ENCODE data around the gene GRIA1. TPM values are rescaled to one million over a fixed set of nuclear protein-coding genes. Genes with fewer than 3 reads are reported as not detected.
"Not testable (repeated sequence)": the region's sequence is repeated elsewhere in the genome, so short reads cannot be mapped to it uniquely, and the experiment has no call there.

Gene GRIA1
- total and polyA plus RNA-seq, 8 donors = 2.9 to 20.2 (median 11.2) TPM

DNA sequence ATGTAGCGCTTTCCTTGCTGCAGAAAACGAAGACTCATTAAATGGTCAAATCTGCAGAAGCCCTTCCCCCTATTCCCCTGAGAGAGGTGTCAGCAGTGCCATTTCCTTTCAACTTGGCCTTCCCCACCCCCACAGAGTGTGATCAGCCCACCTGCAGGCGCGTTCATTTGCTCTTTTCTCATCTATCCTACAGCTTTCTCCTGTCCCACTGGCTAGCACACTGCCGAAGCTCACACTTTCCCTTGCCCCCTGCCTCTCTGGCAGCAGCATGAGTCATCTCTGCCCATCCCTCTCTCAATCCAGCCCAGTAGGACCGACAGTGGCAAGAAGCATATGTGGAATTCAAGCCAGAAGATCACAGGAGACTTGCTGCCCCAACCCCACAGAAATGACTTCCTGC is 334.4 kb downstream of the GRIA1 start:
- ATAC-seq (no peak), DNase-seq (no peak)
- Histone ChIP-seq H3K9me3 (peaks cover 0 to 7% of the 10 kb centered on the region in 2 donors), H3K27me3 (no peaks in the 10 kb centered on the region), H3K27ac (no peak overlapping the region), H3K4me3 (no peak overlapping the region), H3K36me3 (no peaks in the 10 kb centered on the region), H3K4me1 (no peaks in the 10 kb centered on the region)
- TF ChIP-seq, protein P1, sequence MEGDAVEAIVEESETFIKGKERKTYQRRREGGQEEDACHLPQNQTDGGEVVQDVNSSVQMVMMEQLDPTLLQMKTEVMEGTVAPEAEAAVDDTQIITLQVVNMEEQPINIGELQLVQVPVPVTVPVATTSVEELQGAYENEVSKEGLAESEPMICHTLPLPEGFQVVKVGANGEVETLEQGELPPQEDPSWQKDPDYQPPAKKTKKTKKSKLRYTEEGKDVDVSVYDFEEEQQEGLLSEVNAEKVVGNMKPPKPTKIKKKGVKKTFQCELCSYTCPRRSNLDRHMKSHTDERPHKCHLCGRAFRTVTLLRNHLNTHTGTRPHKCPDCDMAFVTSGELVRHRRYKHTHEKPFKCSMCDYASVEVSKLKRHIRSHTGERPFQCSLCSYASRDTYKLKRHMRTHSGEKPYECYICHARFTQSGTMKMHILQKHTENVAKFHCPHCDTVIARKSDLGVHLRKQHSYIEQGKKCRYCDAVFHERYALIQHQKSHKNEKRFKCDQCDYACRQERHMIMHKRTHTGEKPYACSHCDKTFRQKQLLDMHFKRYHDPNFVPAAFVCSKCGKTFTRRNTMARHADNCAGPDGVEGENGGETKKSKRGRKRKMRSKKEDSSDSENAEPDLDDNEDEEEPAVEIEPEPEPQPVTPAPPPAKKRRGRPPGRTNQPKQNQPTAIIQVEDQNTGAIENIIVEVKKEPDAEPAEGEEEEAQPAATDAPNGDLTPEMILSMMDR (IDR thresholded peaks at IDR 0.05) = no peak
- intact Hi-C loops (cut with DNase I) = no loop called here

DNA sequence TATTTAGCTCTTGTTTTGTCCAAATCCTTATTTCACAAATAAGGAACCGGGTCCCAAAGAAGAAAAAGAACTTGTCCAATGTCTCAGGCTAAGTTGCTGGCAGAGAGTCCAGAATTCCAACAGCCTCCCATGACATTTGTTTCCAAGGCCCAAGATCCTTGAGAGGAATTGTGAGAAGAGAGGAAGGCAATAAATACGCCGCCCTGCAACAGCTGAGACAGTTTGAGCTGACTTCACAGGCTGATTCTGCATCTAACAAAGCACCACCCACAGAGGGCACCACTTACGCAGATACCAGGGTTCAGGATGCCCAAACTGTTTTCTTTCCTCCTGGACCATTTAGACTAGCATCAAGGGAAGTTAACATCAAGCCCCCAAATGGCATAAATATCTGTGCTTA is 336.9 kb downstream of the GRIA1 start:
- Histone ChIP-seq H3K4me1 (no peaks in the 10 kb centered on the region), H3K27me3 (no peaks in the 10 kb centered on the region), H3K4me3 (no peak overlapping the region), H3K9me3 (peaks cover 0 to 7% of the 10 kb centered on the region in 2 donors), H3K36me3 (no peaks in the 10 kb centered on the region), H3K27ac (no peak overlapping the region)
- TF ChIP-seq, protein P1 (IDR thresholded peaks at IDR 0.05) = no peak
- intact Hi-C loops (cut with DNase I) = no loop called here
- ATAC-seq = no peak
- no peak for DNase-seq

DNA sequence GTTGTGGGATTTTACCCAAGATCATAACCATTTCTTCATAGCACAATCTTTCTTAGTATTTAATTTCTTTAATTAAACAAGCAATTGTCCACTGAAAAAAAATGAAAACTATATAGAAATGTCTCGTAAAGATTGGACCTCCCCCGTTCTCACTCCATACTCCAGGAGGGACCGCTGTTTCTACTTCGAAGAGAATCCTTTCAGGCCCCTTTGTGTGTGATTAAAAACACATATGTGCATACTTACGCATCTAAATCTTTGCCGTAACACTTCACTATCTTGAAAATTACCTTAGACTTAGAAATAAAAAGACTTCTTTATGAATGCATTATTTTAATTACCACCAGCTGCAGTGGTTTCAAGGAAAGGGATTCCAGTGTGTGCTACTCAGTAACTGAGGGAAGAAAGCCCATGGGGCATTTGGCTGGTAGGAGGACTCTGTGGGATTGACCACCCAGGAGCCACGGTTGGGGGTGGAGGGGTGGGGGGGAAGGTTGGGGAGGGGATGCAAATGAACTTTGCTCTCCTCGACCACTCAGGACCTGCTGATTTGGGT is 339.1 kb downstream of the GRIA1 start:
- no peaks in the 10 kb centered on the region for H3K4me1 ChIP-seq
- H3K27ac ChIP-seq = no peak overlapping the region
- intact Hi-C loops (cut with DNase I) = no loop called here
- no peaks in the 10 kb centered on the region for H3K27me3 ChIP-seq
- H3K9me3 ChIP-seq = peaks cover 0 to 7% of the 10 kb centered on the region in 2 donors
- no peaks in the 10 kb centered on the region for H3K36me3 ChIP-seq
- H3K4me3 ChIP-seq = no peak overlapping the region
- DNase-seq (no peak), ATAC-seq (no peak)
- TF ChIP-seq, protein P1 (IDR thresholded peaks at IDR 0.05) = no peak

DNA sequence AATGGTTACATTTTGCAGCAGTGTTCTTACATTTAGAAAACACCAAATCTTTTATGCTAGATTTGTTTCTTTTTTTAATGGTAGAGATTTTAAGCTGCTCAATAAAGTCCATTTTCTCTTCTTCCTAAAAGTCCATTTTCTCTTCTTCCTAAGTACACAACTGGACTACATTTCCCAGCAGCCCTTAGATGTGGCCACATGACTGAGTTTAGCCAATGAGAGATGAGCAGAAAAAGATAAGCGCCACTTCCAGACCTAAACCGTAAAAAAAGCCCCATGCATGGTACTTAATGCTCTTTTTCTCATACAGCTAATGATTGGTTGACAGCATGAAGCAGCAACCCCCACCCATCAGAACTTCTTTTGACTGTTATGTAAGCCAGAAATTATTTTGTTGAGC is 341.5 kb downstream of the GRIA1 start:
- H3K4me1 ChIP-seq = no peaks in the 10 kb centered on the region
- no peak overlapping the region for H3K4me3 ChIP-seq
- H3K27me3 ChIP-seq = no peaks in the 10 kb centered on the region
- H3K36me3 ChIP-seq = no peaks in the 10 kb centered on the region
- no peak overlapping the region for H3K27ac ChIP-seq
- DNase-seq (peak in 1 of 4 donors; percentile 6), ATAC-seq (no peak)
- TF ChIP-seq, protein P1 (IDR thresholded peaks at IDR 0.05) = no peak
- intact Hi-C loops (cut with DNase I) = no loop called here
- peaks cover 0 to 7% of the 10 kb centered on the region in 2 donors for H3K9me3 ChIP-seq

DNA sequence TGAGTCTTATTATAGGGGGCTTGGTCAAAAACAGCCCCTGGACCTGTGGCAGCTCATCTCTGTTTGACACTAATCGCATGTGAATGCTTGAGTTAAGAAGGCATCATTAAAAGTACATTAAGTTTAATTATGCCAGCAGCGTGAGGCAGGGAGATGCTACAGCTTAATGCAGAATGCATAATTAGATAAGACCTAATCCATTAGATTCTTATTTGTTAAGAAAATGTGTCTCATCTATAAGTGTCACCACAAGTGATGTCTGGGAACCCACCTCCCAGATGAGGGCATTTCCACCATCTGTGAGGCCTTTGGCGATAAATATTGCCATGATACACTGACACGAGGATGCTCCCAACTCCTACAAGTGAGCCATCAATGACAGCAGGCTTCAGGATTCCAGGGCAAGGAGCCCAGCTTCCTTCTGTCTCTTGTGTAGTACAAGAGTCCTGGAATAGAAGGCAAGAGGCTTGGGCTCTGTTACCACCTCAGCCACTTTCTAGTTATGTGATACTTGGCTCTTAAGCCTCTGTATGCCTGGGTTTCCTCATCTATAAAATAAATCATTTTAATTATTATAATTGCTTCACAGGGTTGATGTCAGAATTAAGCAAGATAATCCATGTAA is 345.5 kb downstream of the GRIA1 start:
- H3K4me1 ChIP-seq = no peaks in the 10 kb centered on the region
- no peak overlapping the region for H3K4me3 ChIP-seq
- no peak for ATAC-seq
- DNase-seq = no peak
- intact Hi-C loops (cut with DNase I) = no loop called here
- no peaks in the 10 kb centered on the region for H3K9me3 ChIP-seq
- H3K27ac ChIP-seq = no peak overlapping the region
- no peaks in the 10 kb centered on the region for H3K36me3 ChIP-seq
- TF ChIP-seq, protein P1 (IDR thresholded peaks at IDR 0.05) = no peak
- H3K27me3 ChIP-seq = no peaks in the 10 kb centered on the region

DNA sequence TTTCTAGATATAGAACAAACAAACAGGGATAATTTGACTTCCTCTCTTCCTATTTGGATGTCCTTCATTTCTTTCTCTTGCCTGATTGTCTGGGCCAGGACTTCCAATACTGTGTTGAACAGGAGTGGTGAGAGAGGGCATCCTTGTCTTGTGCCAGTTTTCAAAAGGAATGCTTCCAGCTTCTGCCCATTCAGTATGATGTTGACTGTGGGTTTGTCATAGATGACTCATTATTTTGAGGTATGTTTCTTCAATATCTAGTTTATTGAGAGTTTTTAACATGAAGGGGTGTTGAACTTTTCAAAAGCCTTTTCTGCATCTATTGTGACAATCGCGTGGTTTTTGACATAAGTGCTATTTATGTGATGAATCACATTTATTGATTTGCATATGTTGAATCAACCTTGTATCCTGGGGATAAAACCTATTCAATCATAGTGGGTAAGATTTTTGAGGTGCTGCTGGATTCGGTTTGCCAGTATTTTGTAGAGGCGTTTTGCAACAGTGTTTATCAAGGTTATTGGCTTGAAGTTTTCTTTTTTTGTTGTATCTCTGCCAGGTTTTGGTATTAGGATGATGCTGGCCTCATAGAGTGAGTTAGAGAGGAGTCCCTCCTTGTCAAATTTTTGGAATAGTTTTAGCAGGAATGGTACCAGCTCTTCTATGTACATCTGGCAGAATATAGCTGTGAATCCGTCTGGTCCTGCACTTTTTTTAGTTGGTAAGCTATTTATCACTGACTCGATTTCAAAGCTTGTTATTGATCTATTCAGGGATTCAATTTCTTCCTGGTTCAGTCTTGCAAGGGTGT is 359.0 kb downstream of the GRIA1 start:
- not testable (repeated sequence) for H3K27me3 ChIP-seq, H3K4me3 ChIP-seq

More for the DNA sequence above, 359.0 kb downstream of the GRIA1 start:
- intact Hi-C loops (cut with DNase I); ATAC-seq; H3K27ac ChIP-seq; H3K36me3 ChIP-seq; DNase-seq; H3K4me1 ChIP-seq; H3K9me3 ChIP-seq: not testable (repeated sequence)
